Smooth muscle cell (in vitro differentiated cells): ENCODE results near the gene PCED1B. TPM values are rescaled to one million over a fixed set of nuclear protein-coding genes. Genes with fewer than 3 reads are reported as not detected.

Experiments
- DNase-seq: peaks from one replicate; lab custom pipeline; 2025; ENCODE audit not compliant: unreplicated experiment; lab: John Stamatoyannopoulos, UW
- H2AFZ ChIP-seq: fragments of 200-600 bp; sonication (generic); 2 replicates; pipeline ENCODE4 v1.6.0; 2016; ENCODE audit warnings: antibody characterized with exemption, low read depth, mild to moderate bottlenecking
- H3F3A ChIP-seq: fragments of 200-600 bp; sonication (generic); 2 replicates; pipeline ENCODE4 v1.6.0; 2017; ENCODE audit warnings: antibody characterized with exemption, low read depth
- H3K27ac ChIP-seq: fragments of 200-600 bp; sonication (generic); 2 replicates; pipeline ENCODE4 v1.5.1; 2016; ENCODE audit warnings: low read depth, mild to moderate bottlenecking
- H3K27me3 ChIP-seq: fragments of 200-600 bp; sonication (generic); 2 replicates; pipeline ENCODE4 v1.6.1; 2016; ENCODE audit warnings: low read depth, mild to moderate bottlenecking
- H3K36me3 ChIP-seq: fragments of 200-600 bp; sonication (generic); 2 replicates; pipeline ENCODE4 v1.5.1; 2016; ENCODE audit warnings: low read depth
- H3K4me1 ChIP-seq: fragments of 200-600 bp; sonication (generic); 2 replicates; pipeline ENCODE4 v1.5.1; 2016; ENCODE audit warnings: low read depth
- H3K4me2 ChIP-seq: fragments of 200-600 bp; sonication (generic); 2 replicates; pipeline ENCODE4 v1.6.0; 2016; ENCODE audit warnings: mild to moderate bottlenecking
- H3K4me3 ChIP-seq: fragments of 200-600 bp; sonication (generic); 2 replicates; pipeline ENCODE4 v1.5.1; 2016; ENCODE audit warnings: mild to moderate bottlenecking
- H3K79me2 ChIP-seq: fragments of 200-600 bp; sonication (generic); 2 replicates; pipeline ENCODE4 v1.6.0; 2016; ENCODE audit warnings: low read depth, mild to moderate bottlenecking
- H3K9ac ChIP-seq: fragments of 200-600 bp; sonication (generic); 2 replicates; pipeline ENCODE4 v1.6.0; 2016; ENCODE audit warnings: low read depth
- H3K9me3 ChIP-seq: fragments of 200-600 bp; sonication (generic); replicated peaks from 2 replicates; pipeline ENCODE4 v1.5.1; 2016; ENCODE audit warnings: low read depth
- H4K20me1 ChIP-seq: fragments of 200-600 bp; sonication (generic); 2 replicates; pipeline ENCODE4 v1.6.0; 2016; ENCODE audit warnings: low read depth
- CTCF ChIP-seq: fragments of 200-600 bp; sonication (generic); IDR thresholded peaks from 2 replicates; pipeline ENCODE4 v1.5.1; 2017; ENCODE audit warnings: borderline replicate concordance, mild to moderate bottlenecking, antibody characterized with exemption; ENCODE audit not compliant: insufficient read depth, poor library complexity, severe bottlenecking
- WGBS: methylation state at CpG from one replicate; pipeline ENCODE4 v1.1.7; 2016; ENCODE audit warnings: low lambda C conversion rate; 5-methylcytosine and 5-hydroxymethylcytosine counted together
- polyA plus RNA-seq: library from polyadenylated mRNA; unstranded; fragments of >200 nt; fragmentation: Nextera tagmentation; extraction: Ambion mirVana; gene quantifications from 2 replicates; pipeline ENCODE4 v1.2.1, GENCODE V29; 2016
- total RNA-seq: library from RNA; depleted of rRNA; stranded (reverse); fragments of >200 nt; gene quantifications from 2 replicates; pipeline ENCODE4 v1.2.3, GENCODE V29; 2014

PCED1B gene
- total and polyA plus RNA-seq, 2 experiments from 2014 or later: 2.7 to 3.5 TPM

GRCh38 chr12:47145188-47145587 lies 65.8 kb downstream of the PCED1B start:
- Histone ChIP-seq H2AFZ (no peak overlapping the region), H3K79me2 (no peaks in the 10 kb centered on the region), H3K9me3 (no peaks in the 10 kb centered on the region), H4K20me1 (no peaks in the 10 kb centered on the region), H3K4me2 (no peak overlapping the region), H3K4me1 (no peaks in the 10 kb centered on the region), H3K27me3 (no peaks in the 10 kb centered on the region), H3K36me3 (no peaks in the 10 kb centered on the region), H3F3A (no peaks in the 10 kb centered on the region), H3K9ac (no peak overlapping the region), H3K4me3 (no peak overlapping the region), H3K27ac (no peak overlapping the region)
- no peak for TF ChIP-seq CTCF
- WGBS: 71% methylated on average over 4 of the region's 4 CpGs
- DNase-seq: no peak

GRCh38 chr12:47147739-47148138 lies 68.3 kb downstream of the PCED1B start:
- Histone ChIP-seq H3K36me3 (no peaks in the 10 kb centered on the region), H3K4me3 (no peak overlapping the region), H3K4me1 (no peaks in the 10 kb centered on the region), H3K27me3 (no peaks in the 10 kb centered on the region), H4K20me1 (no peaks in the 10 kb centered on the region), H3K9me3 (no peaks in the 10 kb centered on the region), H3K79me2 (no peaks in the 10 kb centered on the region), H3K27ac (no peak overlapping the region), H3F3A (no peaks in the 10 kb centered on the region), H2AFZ (no peak overlapping the region), H3K9ac (no peak overlapping the region), H3K4me2 (no peak overlapping the region)
- no peak for DNase-seq
- TF ChIP-seq CTCF: no peak
- WGBS: 95% methylated on average over 2 of the region's 2 CpGs

GRCh38 chr12:47149146-47149545 lies 69.7 kb downstream of the PCED1B start:
- H3K79me2 ChIP-seq: no peaks in the 10 kb centered on the region
- H3K9ac ChIP-seq: no peak overlapping the region
- no peaks in the 10 kb centered on the region for H3K9me3 ChIP-seq
- no peaks in the 10 kb centered on the region for H3K27me3 ChIP-seq
- H3K4me1 ChIP-seq: no peaks in the 10 kb centered on the region
- WGBS: 73% methylated on average over 3 of the region's 3 CpGs
- no peak overlapping the region for H3K4me3 ChIP-seq
- no peaks in the 10 kb centered on the region for H3K36me3 ChIP-seq
- H3K27ac ChIP-seq: no peak overlapping the region
- H4K20me1 ChIP-seq: no peaks in the 10 kb centered on the region
- DNase-seq: no peak
- no peak overlapping the region for H2AFZ ChIP-seq
- H3F3A ChIP-seq: no peaks in the 10 kb centered on the region
- no peak for TF ChIP-seq CTCF
- no peak overlapping the region for H3K4me2 ChIP-seq

- Histone ChIP-seq H3K4me3 (no peak overlapping the region), H3K4me2 (no peak overlapping the region), H3K27ac (no peak overlapping the region), H3K36me3 (no peaks in the 10 kb centered on the region), H3K79me2 (no peaks in the 10 kb centered on the region), H3K4me1 (peaks cover 4% of the 10 kb centered on the region), H3K27me3 (no peaks in the 10 kb centered on the region), H2AFZ (no peak overlapping the region), H3K9ac (no peak overlapping the region), H4K20me1 (no peaks in the 10 kb centered on the region), H3K9me3 (no peaks in the 10 kb centered on the region), H3F3A (no peaks in the 10 kb centered on the region)
- TF ChIP-seq CTCF: no peak
- no peak for DNase-seq
- WGBS: 97% methylated on average over 1 of the region's 1 CpG
Measured at GRCh38 chr12:47152095-47152494, 72.7 kb downstream of the PCED1B start.
